GM21515 (cell line): ENCODE results near the gene SMOC2.

Experiments
- ATAC-seq: cut with Tn5 transposase; IDR thresholded peaks from one replicate; pipeline ENCODE4 v1.9.1; 2021; ENCODE audit not compliant: unreplicated experiment

SMOC2 gene

GRCh38 chr6:168440520-168441433 lies at the start of gene SMOC2:
SMOC2 (plus strand) TSS chr6:168441184; CDS start chr6:168441371, 187 bp downstream.
- ATAC-seq, result no peak

- no peak for ATAC-seq
Observed at GRCh38 chr6:168393126-168393870, 47.7 kb upstream of the SMOC2 start.

GRCh38 chr6:168394606-168395005 lies 46.4 kb upstream of the SMOC2 start:
- no peak for ATAC-seq

- no peak for ATAC-seq
Observed at GRCh38 chr6:168395983-168396382, 45.0 kb upstream of the SMOC2 start.

GRCh38 chr6:168396561-168396960 lies 44.4 kb upstream of the SMOC2 start:
- no peak for ATAC-seq

GRCh38 chr6:168397012-168397411 lies 44.0 kb upstream of the SMOC2 start:
- no peak for ATAC-seq

- ATAC-seq, result no peak
Observed at GRCh38 chr6:168400037-168400436, 40.9 kb upstream of the SMOC2 start.

- ATAC-seq, result no peak
Observed at GRCh38 chr6:168403370-168404005, 37.5 kb upstream of the SMOC2 start.

- ATAC-seq, result no peak
Observed at GRCh38 chr6:168404560-168404959, 36.4 kb upstream of the SMOC2 start.

- no peak for ATAC-seq
Observed at GRCh38 chr6:168407842-168408241, 33.1 kb upstream of the SMOC2 start.

GRCh38 chr6:168408504-168409136 lies 32.4 kb upstream of the SMOC2 start:
- no peak for ATAC-seq

GRCh38 chr6:168410035-168410434 lies 30.9 kb upstream of the SMOC2 start:
- no peak for ATAC-seq

GRCh38 chr6:168410554-168411011 lies 30.4 kb upstream of the SMOC2 start:
- ATAC-seq, result no peak

GRCh38 chr6:168411130-168411529 lies 29.9 kb upstream of the SMOC2 start:
- no peak for ATAC-seq

- no peak for ATAC-seq
Observed at GRCh38 chr6:168411793-168412192, 29.2 kb upstream of the SMOC2 start.

- no peak for ATAC-seq
Observed at GRCh38 chr6:168412456-168412855, 28.5 kb upstream of the SMOC2 start.

- ATAC-seq, result no peak
Observed at GRCh38 chr6:168413018-168413720, 27.8 kb upstream of the SMOC2 start.

GRCh38 chr6:168413856-168414255 lies 27.1 kb upstream of the SMOC2 start:
- ATAC-seq, result no peak

GRCh38 chr6:168414336-168415097 lies 26.5 kb upstream of the SMOC2 start:
- ATAC-seq, result no peak
